T-helper 1 cell (primary cell): Measurements from ENCODE around the gene PLXNA3.

Source experiments
- DNase-seq, 5 donors: peaks; one replicate each; pipeline ENCODE4 v3.0.0-alpha.2; 2012 to 2020

PLXNA3 gene

DNA sequence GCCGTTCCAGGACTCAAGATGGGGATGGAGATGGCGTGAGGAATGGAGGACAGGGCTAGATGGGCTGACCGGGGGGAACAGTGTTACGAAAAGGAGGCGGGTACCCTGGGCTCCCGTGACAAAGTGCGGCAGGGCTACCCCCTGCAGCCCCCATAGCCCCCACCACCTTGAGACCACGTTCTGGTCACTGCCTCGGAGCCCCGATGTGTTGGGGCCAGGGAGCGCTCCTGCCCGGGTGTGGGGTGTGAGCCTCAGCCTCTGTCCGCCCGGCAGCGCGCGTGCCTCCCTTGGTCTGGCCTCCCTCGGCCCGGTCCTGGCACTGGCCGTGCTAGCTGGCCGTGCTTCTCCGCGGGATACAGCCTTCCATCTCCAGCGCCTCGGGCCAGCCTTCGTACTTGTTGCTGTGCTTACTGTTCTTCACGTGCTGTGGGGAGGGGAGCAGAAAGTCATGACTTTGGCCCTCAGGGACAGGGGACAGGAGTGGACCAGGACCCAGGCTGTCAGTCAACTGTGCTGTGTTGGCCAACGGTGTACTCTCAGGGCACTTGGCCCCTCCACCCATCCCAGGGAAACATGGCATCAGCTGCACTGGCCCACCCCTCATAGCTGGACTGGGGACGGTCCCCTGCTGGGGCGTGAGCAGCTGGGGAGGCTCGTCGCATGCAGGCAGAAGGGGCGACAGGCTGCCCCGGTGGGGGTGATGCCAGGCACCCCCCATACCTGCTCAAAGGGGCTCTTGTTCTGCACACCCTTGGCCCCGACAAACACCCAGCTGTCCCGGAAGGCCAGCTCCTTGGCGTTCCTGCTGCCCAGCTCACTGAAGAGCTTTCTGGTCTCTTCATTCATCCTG is 48.6 kb downstream of the PLXNA3 start:
- no peak for DNase-seq

- DNase-seq = no peak
Observed at GRCh38 chrX:154507673-154508383, 49.7 kb downstream of the PLXNA3 start.

- no peak for DNase-seq
Observed at GRCh38 chrX:154508384-154508745, 50.3 kb downstream of the PLXNA3 start.

- no peak for DNase-seq
Observed at GRCh38 chrX:154509455-154509854, 51.4 kb downstream of the PLXNA3 start.

GRCh38 chrX:154511761-154512160 is 53.7 kb downstream of the PLXNA3 start:
- DNase-seq = no peak

GRCh38 chrX:154512879-154513553 is 54.9 kb downstream of the PLXNA3 start:
- DNase-seq = no peak

DNA sequence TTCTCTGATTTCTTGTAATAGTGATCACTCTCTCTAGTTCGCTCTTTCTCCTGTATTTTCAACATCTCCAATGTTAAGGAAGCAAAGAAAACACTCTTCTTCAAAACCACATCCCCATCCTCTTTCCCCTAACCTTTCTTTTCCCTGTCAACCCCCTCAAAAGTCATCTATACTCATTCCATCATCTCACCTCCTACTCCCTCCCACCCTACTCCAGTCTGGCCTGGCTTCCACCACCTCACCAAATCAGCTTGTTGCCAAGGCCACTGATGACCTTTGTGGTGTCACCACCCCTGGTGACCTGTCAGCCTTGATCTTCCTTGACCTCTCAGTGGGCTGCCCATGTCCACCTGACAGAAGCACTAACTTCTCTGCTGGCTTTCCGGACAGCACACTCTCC is 55.6 kb downstream of the PLXNA3 start:
- no peak for DNase-seq

DNA sequence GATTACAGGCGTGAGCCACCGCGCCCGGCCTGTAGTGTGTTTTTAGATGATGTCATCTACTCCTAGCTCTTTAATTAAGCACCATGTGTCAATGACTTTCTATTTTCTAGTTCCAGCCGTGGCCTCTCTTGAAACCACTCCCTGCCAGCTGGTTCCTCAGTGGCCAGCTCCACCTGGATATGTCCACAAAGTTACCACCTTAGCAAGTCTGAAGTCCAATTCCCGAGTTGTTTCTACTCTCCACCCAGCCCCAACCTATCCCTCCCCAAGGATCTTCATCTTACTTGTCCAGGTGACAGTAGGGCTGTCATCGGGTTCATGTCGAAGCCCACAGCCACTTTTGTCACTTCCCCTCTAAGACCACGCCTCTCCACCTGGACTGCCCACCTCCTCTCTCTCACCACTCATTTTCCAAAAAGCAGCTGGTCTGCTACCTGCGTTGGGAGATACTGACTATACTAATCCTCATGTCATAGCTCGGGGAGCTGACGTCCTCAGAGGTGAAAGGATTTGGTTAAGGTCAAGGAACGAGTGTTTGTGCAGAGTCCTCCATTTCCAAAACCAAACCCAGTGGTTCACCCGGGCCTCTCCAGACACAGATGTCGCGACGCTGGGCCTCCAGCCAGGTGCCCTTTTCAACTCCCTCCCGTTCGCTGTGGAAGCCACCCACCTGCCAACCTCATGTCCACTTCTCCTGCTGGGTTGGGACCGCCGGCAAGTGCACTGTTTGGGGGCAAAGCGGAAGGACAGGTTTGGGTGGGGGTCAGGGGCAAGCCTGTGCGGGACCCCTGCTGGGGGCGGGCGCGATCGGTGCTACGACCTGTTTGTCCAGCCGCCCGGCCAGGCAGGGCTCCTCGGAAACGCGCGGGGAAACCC is 57.2 kb downstream of the PLXNA3 start:
- DNase-seq = peak in 1 of 5 donors; percentile 24

DNA sequence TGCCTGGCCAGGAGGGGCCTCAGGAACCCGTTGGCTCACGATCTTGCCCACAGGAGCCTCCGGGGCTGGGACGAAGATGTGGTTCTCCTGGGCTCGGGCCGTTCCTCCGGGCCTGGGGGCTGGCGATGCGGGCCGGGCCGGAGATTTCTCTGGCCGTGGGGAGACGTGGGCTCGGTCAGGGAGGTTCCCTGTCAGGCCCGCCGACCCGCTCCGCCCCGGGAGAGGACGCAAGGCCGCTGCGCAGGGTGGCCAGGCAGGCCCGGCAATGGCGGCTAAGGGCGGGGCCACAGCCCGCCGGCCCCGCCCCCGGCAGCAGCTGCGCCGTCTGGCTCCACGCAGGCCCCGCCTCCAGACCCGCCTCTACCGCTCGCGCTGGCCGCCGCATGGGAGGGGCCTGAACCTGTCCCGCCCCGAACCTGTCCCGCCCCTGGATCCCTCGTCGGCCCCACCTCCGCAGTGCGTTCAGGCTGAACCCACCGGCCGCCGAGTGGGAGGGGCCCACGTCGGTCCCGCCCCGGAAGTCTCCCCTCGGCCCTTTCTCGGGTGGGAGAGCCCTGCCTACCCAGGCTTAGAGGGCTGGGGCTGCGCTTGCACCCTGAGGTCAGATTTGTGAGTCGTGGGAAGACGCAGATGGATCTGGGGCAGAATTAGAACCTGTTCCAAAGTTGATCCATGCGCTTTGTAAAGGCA is 58.0 kb downstream of the PLXNA3 start, which contains the start of gene FAM3A:
Gene FAM3A, minus strand, starts transcription at position 267 of the 690 bp plus-strand sequence. CDS start 460 bp downstream, outside the sequence.
- DNase-seq = peak; percentile 85 to 90 (median 88)

DNA sequence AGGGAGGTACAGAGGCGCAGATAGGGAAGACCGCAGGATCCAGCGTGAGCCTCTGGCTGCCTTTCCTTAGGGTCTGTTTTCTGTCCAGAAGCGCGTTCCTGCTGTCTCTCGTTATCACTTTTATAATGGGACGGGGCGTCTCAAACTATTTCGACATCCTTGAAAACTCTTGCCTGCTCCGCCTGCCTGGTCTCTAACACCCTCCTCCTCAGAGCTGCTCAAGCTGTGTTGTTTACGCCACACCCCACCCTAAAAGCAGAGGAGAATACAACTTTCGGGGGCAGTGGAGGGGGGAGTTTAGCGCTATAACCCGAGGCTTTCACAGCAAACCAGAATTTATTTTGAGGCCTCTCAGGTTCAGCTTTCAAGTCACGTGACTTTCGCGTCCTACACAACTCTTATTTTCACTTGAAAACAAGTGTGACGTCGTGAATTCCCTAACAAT is 58.6 kb downstream of the PLXNA3 start:
- no peak for DNase-seq

GRCh38 chrX:154517101-154517781 is 59.2 kb downstream of the PLXNA3 start:
- no peak for DNase-seq

DNA sequence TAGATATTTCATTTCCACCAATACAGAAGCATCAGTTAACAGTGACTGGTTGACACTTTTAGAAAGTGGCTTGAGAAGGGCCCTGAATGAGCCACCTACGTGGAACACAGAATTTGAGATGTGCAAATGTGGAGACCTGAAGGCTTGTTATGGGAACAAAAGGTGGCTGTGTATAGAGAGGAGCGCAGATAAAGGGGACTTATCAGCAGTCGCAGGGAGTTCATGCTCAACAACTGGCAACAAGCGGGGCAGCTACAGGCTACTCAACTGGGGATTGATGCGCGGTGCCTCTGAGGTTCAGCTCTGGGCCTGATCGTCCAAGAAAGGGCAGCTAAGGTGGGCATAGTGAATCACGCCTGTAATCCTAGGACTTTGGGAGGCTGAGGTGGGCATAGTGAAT is 61.3 kb downstream of the PLXNA3 start:
- no peak for DNase-seq

DNA sequence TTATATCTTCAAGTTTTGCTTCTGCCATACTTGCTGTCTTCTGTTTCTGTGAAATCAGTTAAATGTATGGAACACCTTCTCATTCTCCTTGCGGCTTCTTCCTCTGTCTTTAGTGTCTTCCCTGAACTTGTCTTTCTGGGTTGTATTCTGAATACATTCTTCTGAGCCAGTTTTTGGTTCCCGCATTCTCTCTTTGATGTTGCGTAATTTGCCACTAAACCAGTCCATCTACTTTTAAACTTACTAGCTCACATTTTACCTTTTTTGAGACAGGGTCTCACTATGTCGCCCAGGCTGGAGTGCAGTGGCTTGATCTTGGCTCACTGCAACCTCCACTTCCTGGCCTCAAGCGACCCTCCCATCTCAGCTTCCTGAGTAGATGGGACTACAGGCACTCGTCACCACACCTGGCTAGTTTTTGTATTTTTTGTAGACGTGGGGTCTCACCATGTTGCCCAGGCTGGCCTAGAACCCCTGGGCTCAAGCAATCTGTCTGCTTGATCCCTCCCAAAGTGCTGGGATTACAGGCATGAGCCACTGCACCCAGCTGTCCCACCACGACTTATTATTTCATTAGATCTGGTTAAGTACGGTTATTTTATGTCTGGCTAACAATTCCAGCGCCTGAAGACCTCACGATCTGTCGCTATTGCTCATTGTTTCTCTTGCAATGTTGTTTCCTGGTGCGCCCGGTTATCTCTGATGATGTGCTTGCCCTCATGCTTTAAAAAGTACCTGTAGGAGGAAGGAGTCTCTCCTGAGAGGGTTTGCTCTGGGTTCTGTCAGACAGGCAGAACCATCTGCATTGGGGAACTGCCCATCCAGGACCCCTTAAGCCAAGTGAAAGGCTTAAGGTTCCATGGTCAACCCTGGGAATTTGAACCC is 67.8 kb downstream of the PLXNA3 start:
- no peak for DNase-seq

DNA sequence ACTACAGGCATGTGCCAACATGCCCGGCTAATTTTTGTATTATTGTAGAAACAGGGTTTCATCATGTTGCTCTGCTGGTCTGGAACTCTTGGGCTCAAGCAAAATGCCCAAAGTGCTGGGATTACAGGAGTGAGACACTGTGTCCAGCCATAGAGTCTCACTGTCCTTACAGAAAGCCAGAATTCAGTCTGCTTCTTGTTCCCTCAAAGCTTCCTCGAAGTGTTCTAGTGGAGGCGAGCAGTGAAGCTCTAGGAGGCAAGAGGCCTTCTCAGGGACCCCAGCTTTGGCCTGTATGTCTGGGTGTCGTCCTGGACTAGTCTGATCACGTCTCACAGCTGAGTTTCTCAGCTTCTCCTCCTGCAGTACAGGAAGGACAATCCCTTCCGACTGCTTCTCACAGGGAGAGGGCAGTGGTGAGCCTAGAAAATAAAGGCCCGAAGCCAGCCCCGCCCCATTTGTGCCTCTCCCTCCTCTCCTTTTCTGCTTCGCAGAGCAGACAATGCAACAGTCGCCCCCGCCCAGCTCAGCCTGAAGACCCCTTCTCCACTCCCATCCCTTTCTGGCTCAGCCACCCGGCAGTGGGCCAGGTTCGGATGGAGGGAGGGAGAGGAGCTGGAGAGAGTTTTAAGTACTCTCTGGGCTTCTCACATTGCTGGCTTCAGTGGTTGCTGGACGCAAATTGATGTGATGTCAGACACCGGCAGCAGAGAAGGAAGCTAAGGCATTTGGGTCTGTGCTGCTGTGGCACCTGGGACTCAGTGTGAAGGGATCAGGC is 69.0 kb downstream of the PLXNA3 start:
- DNase-seq = peak in 4 of 5 donors; percentile 30 to 67 (median 40)
